Measurements from ENCODE around the gene DCP1A.
"Not testable (repeated sequence)": the region's sequence is repeated elsewhere in the genome, so short reads cannot be mapped to it uniquely, and the experiment has no call there.

DCP1A gene

GRCh38 chr3:53264718-53265117 is 82.6 kb downstream of the DCP1A start:
- no peak for DNase-seq (ENCODE audit: low spot score)

GRCh38 chr3:53263907-53264306 is 83.4 kb downstream of the DCP1A start:
- DNase-seq (ENCODE audit: low spot score) = no peak

GRCh38 chr3:53261712-53262111 is 85.6 kb downstream of the DCP1A start:
- DNase-seq (ENCODE audit: low spot score) = no peak

GRCh38 chr3:53260286-53260785 is 87.0 kb downstream of the DCP1A start:
- no peak for DNase-seq (ENCODE audit: low spot score)

GRCh38 chr3:53259427-53260259 is 87.7 kb downstream of the DCP1A start:
- DNase-seq (ENCODE audit: low spot score) = no peak

GRCh38 chr3:53258600-53259426 is 88.5 kb downstream of the DCP1A start:
- DNase-seq (ENCODE audit: low spot score) = no peak

GRCh38 chr3:53257465-53257864 is 89.9 kb downstream of the DCP1A start:
- DNase-seq (ENCODE audit: low spot score) = no peak

- DNase-seq (ENCODE audit: low spot score) = no peak
These were observed 90.7 kb downstream of the DCP1A start for GRCh38 chr3:53256704-53257055.

GRCh38 chr3:53255775-53256703 is 91.3 kb downstream of the DCP1A start, which contains the start of gene TKT:
Gene TKT, minus strand, starts transcription at chr3:53256022. Its CDS starts 80 bp downstream, at chr3:53255942.
- DNase-seq (ENCODE audit: low spot score) = peak; percentile 97

GRCh38 chr3:53255423-53255774 is 91.9 kb downstream of the DCP1A start:
- peak; percentile 50 for DNase-seq (ENCODE audit: low spot score)

- DNase-seq (ENCODE audit: low spot score) = peak; percentile 74
These were observed 92.6 kb downstream of the DCP1A start for GRCh38 chr3:53254509-53255422.

- DNase-seq (ENCODE audit: low spot score) = no peak
These were observed 93.4 kb downstream of the DCP1A start for GRCh38 chr3:53253707-53254508.

GRCh38 chr3:53252947-53253322 is 94.4 kb downstream of the DCP1A start:
- DNase-seq (ENCODE audit: low spot score) = not testable (repeated sequence)

- no peak for DNase-seq (ENCODE audit: low spot score)
These were observed 95.0 kb downstream of the DCP1A start for GRCh38 chr3:53252096-53252946.

- no peak for DNase-seq (ENCODE audit: low spot score)
These were observed 96.3 kb downstream of the DCP1A start for GRCh38 chr3:53250881-53251605.

- no peak for DNase-seq (ENCODE audit: low spot score)
These were observed 96.9 kb downstream of the DCP1A start for GRCh38 chr3:53250453-53250852.

GRCh38 chr3:53248161-53248560 is 99.2 kb downstream of the DCP1A start:
- DNase-seq (ENCODE audit: low spot score) = no peak

- DNase-seq (ENCODE audit: low spot score) = no peak
These were observed 99.7 kb downstream of the DCP1A start for GRCh38 chr3:53247619-53248018.

Measured in hepatic stellate cell (primary cell).